ENCODE measurements around the gene HIP1.

Gene HIP1

GRCh38 chr7:75653651-75654050, 85.1 kb downstream of the HIP1 start:
- Histone ChIP-seq H3K79me2 (ENCODE audit: control insufficient read depth, low read length) (no peaks in the 10 kb centered on the region), H3K27me3 (ENCODE audit: control insufficient read depth, low read length) (peaks cover 17% of the 10 kb centered on the region), H4K20me1 (ENCODE audit: control insufficient read depth, insufficient read depth, low read depth, low read length) (no peaks in the 10 kb centered on the region), H3K4me3 (ENCODE audit: low read length) (no peak overlapping the region), H3F3A (ENCODE audit: control insufficient read depth, insufficient read depth) (no peaks in the 10 kb centered on the region), H3K27ac (ENCODE audit: low read depth, low read length) (no peak overlapping the region), H3K9me3 (ENCODE audit: control insufficient read depth, insufficient read depth, low read length) (no peaks in the 10 kb centered on the region), H3K36me3 (ENCODE audit: control insufficient read depth, low read length) (no peaks in the 10 kb centered on the region), H3K9me2 (replicated peaks; ENCODE audit: control insufficient read depth, low read length) (no peaks in the 10 kb centered on the region), H3K4me2 (ENCODE audit: low read length) (no peak overlapping the region), H3K4me1 (ENCODE audit: control insufficient read depth, low read length) (no peaks in the 10 kb centered on the region)
- TF ChIP-seq EZH2phosphoT487 (IDR thresholded peaks at IDR 0.05; ENCODE audit: borderline replicate concordance, low read length), result no peak
- TF ChIP-seq, protein P1, sequence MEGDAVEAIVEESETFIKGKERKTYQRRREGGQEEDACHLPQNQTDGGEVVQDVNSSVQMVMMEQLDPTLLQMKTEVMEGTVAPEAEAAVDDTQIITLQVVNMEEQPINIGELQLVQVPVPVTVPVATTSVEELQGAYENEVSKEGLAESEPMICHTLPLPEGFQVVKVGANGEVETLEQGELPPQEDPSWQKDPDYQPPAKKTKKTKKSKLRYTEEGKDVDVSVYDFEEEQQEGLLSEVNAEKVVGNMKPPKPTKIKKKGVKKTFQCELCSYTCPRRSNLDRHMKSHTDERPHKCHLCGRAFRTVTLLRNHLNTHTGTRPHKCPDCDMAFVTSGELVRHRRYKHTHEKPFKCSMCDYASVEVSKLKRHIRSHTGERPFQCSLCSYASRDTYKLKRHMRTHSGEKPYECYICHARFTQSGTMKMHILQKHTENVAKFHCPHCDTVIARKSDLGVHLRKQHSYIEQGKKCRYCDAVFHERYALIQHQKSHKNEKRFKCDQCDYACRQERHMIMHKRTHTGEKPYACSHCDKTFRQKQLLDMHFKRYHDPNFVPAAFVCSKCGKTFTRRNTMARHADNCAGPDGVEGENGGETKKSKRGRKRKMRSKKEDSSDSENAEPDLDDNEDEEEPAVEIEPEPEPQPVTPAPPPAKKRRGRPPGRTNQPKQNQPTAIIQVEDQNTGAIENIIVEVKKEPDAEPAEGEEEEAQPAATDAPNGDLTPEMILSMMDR (IDR thresholded peaks at IDR 0.05; ENCODE audit: low read depth, low read length, poor library complexity, severe bottlenecking), result no peak

DNA sequence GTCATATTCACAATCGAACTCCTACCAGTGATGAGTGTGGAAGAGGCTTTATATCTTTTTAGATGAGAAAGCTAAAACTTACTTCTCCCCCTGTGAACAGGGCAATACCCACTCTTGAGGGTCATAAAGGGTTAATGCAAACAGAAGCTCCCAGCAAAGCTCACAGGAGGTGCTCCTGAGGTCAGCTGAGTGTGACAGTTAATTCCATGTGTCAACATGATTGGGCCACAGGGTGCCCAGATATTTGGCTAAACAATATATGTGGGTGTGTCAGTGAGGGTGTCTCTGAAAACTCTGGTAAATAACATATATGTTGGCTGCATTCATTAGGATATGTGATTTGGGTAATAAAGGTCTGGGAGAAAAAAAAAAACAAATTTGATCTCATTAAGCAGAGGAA, 86.0 kb downstream of the HIP1 start:
- no peaks in the 10 kb centered on the region for H3K36me3 ChIP-seq (ENCODE audit: control insufficient read depth, low read length)
- no peaks in the 10 kb centered on the region for H3K9me2 ChIP-seq (replicated peaks; ENCODE audit: control insufficient read depth, low read length)
- H3K4me1 ChIP-seq (ENCODE audit: control insufficient read depth, low read length), result no peaks in the 10 kb centered on the region
- no peak overlapping the region for H3K4me2 ChIP-seq (ENCODE audit: low read length)
- no peaks in the 10 kb centered on the region for H3F3A ChIP-seq (ENCODE audit: control insufficient read depth, insufficient read depth)
- H3K9me3 ChIP-seq (ENCODE audit: control insufficient read depth, insufficient read depth, low read length), result no peaks in the 10 kb centered on the region
- H4K20me1 ChIP-seq (ENCODE audit: control insufficient read depth, insufficient read depth, low read depth, low read length), result no peaks in the 10 kb centered on the region
- H3K79me2 ChIP-seq (ENCODE audit: control insufficient read depth, low read length), result no peaks in the 10 kb centered on the region
- TF ChIP-seq, protein P1 (IDR thresholded peaks at IDR 0.05; ENCODE audit: low read depth, low read length, poor library complexity, severe bottlenecking), result no peak
- no peak for TF ChIP-seq EZH2phosphoT487 (IDR thresholded peaks at IDR 0.05; ENCODE audit: borderline replicate concordance, low read length)
- peaks cover 17% of the 10 kb centered on the region for H3K27me3 ChIP-seq (ENCODE audit: control insufficient read depth, low read length)
- no peak overlapping the region for H3K27ac ChIP-seq (ENCODE audit: low read depth, low read length)
- no peak overlapping the region for H3K4me3 ChIP-seq (ENCODE audit: low read length)

- TF ChIP-seq EZH2phosphoT487 (IDR thresholded peaks at IDR 0.05; ENCODE audit: borderline replicate concordance, low read length), result no peak
- TF ChIP-seq, protein P1 (IDR thresholded peaks at IDR 0.05; ENCODE audit: low read depth, low read length, poor library complexity, severe bottlenecking), result no peak
- no peaks in the 10 kb centered on the region for H3K79me2 ChIP-seq (ENCODE audit: control insufficient read depth, low read length)
- H3K4me3 ChIP-seq (ENCODE audit: low read length), result no peak overlapping the region
- no peaks in the 10 kb centered on the region for H3K9me2 ChIP-seq (replicated peaks; ENCODE audit: control insufficient read depth, low read length)
- H3K4me1 ChIP-seq (ENCODE audit: control insufficient read depth, low read length), result no peaks in the 10 kb centered on the region
- H4K20me1 ChIP-seq (ENCODE audit: control insufficient read depth, insufficient read depth, low read depth, low read length), result no peaks in the 10 kb centered on the region
- no peaks in the 10 kb centered on the region for H3F3A ChIP-seq (ENCODE audit: control insufficient read depth, insufficient read depth)
- no peaks in the 10 kb centered on the region for H3K36me3 ChIP-seq (ENCODE audit: control insufficient read depth, low read length)
- H3K27ac ChIP-seq (ENCODE audit: low read depth, low read length), result no peak overlapping the region
- peaks cover 17% of the 10 kb centered on the region for H3K27me3 ChIP-seq (ENCODE audit: control insufficient read depth, low read length)
- no peaks in the 10 kb centered on the region for H3K9me3 ChIP-seq (ENCODE audit: control insufficient read depth, insufficient read depth, low read length)
- H3K4me2 ChIP-seq (ENCODE audit: low read length), result no peak overlapping the region
These were observed 88.1 kb downstream of the HIP1 start for GRCh38 chr7:75650681-75651080.

DNA sequence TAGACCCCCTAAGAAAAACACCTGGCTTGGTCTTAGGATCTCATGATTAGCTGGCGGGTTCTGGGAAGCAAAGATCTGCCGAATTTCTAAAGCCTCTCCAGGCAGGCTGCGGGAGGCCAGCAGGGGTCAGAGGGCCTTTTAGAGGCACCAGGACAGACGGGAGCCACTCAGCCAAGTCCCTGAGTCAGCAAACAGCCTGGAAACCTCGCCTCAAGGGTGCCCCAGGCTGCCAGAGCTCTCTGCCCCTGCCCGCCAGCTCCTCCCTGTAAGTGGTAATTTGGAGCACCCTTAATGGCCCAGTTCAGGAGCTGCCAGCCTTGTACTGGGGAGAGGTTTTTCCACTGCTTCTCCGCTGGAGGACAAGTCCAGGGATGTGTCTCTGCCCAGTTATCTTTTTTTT, 88.7 kb downstream of the HIP1 start:
- Histone ChIP-seq H3K36me3 (ENCODE audit: control insufficient read depth, low read length) (no peaks in the 10 kb centered on the region), H3K27ac (ENCODE audit: low read depth, low read length) (no peak overlapping the region), H3K79me2 (ENCODE audit: control insufficient read depth, low read length) (no peaks in the 10 kb centered on the region), H3K4me2 (ENCODE audit: low read length) (no peak overlapping the region), H4K20me1 (ENCODE audit: control insufficient read depth, insufficient read depth, low read depth, low read length) (no peaks in the 10 kb centered on the region), H3K9me3 (ENCODE audit: control insufficient read depth, insufficient read depth, low read length) (no peaks in the 10 kb centered on the region), H3K4me1 (ENCODE audit: control insufficient read depth, low read length) (no peaks in the 10 kb centered on the region), H3F3A (ENCODE audit: control insufficient read depth, insufficient read depth) (no peaks in the 10 kb centered on the region), H3K27me3 (ENCODE audit: control insufficient read depth, low read length) (peaks cover 17% of the 10 kb centered on the region), H3K9me2 (replicated peaks; ENCODE audit: control insufficient read depth, low read length) (no peaks in the 10 kb centered on the region), H3K4me3 (ENCODE audit: low read length) (no peak overlapping the region)
- TF ChIP-seq, protein P1 (IDR thresholded peaks at IDR 0.05; ENCODE audit: low read depth, low read length, poor library complexity, severe bottlenecking), result no peak
- no peak for TF ChIP-seq EZH2phosphoT487 (IDR thresholded peaks at IDR 0.05; ENCODE audit: borderline replicate concordance, low read length)
